ENCODE data around the gene UQCC2.

- TF ChIP-seq BACH1 (IDR thresholded peaks at IDR 0.05; ENCODE audit: low read length) = no peak
- no peak for TF ChIP-seq POLR2A (IDR thresholded peaks at IDR 0.05; ENCODE audit: control extremely low read depth in 1 of 2, low read depth in 2 of 2, low read length in 2 of 2)
- no peak for TF ChIP-seq POLR2AphosphoS5 (IDR thresholded peaks at IDR 0.05; ENCODE audit: low read depth, low read length)
- TF ChIP-seq CTCF (IDR thresholded peaks at IDR 0.05; ENCODE audit: control extremely low read depth in 1 of 3, insufficient read depth in 1 of 3, low read depth in 1 of 3, low read length in 3 of 3) = no peak
- no peak for TF ChIP-seq SUZ12 (IDR thresholded peaks at IDR 0.05; ENCODE audit: low read length)
- no peak for TF ChIP-seq YY1 (IDR thresholded peaks at IDR 0.05; ENCODE audit: low read depth, low read length)
- TF ChIP-seq USF2 (IDR thresholded peaks at IDR 0.05; ENCODE audit: low read length) = no peak
- TF ChIP-seq JUN (IDR thresholded peaks at IDR 0.05; ENCODE audit: low read depth, low read length) = no peak
- no peak for TF ChIP-seq MAX (IDR thresholded peaks at IDR 0.05)
These were observed 35.2 kb upstream of the UQCC2 start, which contains the start of gene IP6K3 for GRCh38 chr6:33746651-33747100.
